ENCODE results near the gene DEAF1. TPM values are rescaled to one million over a fixed set of nuclear protein-coding genes. Genes with fewer than 3 reads are reported as not detected.

DEAF1 gene
- total RNA-seq, 1 experiment from 2014 or later = 33.9 TPM

DNA sequence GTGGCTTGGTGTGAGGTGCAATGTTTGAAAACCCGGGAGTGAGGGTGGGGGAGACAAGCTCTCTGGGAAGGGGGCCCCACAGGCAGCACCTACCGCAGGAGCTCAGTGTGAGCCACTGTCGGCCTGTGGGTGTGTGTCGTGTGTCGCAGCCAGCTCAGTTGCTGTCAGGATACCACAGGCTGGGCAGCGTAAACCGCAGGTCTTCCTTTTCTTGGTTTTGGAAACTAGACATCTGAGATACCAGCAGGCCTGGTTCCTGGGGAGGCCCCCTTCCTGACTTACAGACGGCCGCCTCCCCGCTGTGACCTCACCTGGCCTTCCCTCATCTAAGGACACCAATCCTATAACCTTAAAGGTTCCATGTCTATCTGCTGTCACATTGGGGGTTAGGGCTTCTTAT lies 98.6 kb downstream of the DEAF1 start:
- no peak overlapping the region for H3K4me2 ChIP-seq (ENCODE audit: low read length)
- BruUV-seq (replicated peaks) = no TSS peak
- no peak overlapping the region for H2AFZ ChIP-seq (ENCODE audit: low read depth, low read length, poor library complexity, severe bottlenecking)
- H3K27ac ChIP-seq (ENCODE audit: low read depth, low read length) = no peak overlapping the region
- no peaks in the 10 kb centered on the region for H3K9me2 ChIP-seq (ENCODE audit: insufficient read depth)
- no peak for DNase-seq (ENCODE audit: low read depth, low spot score)
- H3K9me3 ChIP-seq (ENCODE audit: control insufficient read depth in 1 of 2, insufficient read depth in 1 of 2, low read depth in 1 of 2, low read length in 2 of 2) = no peaks in the 10 kb centered on the region
- H3K79me2 ChIP-seq (ENCODE audit: insufficient read depth, low read length) = peaks cover 77% of the 10 kb centered on the region
- H3K4me1 ChIP-seq (ENCODE audit: control insufficient read depth in 1 of 2, insufficient read depth in 2 of 2, low read length in 2 of 2) = peaks cover 0 to 8% of the 10 kb centered on the region in 2 experiments; a peak in 2 of 4 replicates
- TF ChIP-seq, protein P1, sequence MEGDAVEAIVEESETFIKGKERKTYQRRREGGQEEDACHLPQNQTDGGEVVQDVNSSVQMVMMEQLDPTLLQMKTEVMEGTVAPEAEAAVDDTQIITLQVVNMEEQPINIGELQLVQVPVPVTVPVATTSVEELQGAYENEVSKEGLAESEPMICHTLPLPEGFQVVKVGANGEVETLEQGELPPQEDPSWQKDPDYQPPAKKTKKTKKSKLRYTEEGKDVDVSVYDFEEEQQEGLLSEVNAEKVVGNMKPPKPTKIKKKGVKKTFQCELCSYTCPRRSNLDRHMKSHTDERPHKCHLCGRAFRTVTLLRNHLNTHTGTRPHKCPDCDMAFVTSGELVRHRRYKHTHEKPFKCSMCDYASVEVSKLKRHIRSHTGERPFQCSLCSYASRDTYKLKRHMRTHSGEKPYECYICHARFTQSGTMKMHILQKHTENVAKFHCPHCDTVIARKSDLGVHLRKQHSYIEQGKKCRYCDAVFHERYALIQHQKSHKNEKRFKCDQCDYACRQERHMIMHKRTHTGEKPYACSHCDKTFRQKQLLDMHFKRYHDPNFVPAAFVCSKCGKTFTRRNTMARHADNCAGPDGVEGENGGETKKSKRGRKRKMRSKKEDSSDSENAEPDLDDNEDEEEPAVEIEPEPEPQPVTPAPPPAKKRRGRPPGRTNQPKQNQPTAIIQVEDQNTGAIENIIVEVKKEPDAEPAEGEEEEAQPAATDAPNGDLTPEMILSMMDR (IDR thresholded peaks at IDR 0.05 in 2 of 3, conservative IDR thresholded peaks at IDR 0.05 in 1 of 3; ENCODE audit: borderline replicate concordance in 1 of 3, insufficient read depth in 1 of 3, low read depth in 2 of 3, low read length in 2 of 3) = no peak
- TF ChIP-seq EZH2phosphoT487 (IDR thresholded peaks at IDR 0.05; ENCODE audit: borderline replicate concordance) (no peak), TCF7L2 (IDR thresholded peaks at IDR 0.05; ENCODE audit: borderline replicate concordance, extremely low read depth, insufficient read depth, insufficient read length) (no peak), POLR2AphosphoS5 (IDR thresholded peaks at IDR 0.05; ENCODE audit: low read depth, low read length) (no peak), FOSL1 (IDR thresholded peaks at IDR 0.05; ENCODE audit: low read depth) (no peak), CBX3 (IDR thresholded peaks at IDR 0.05; ENCODE audit: low read depth) (no peak), POLR2A (IDR thresholded peaks at IDR 0.05; ENCODE audit: borderline replicate concordance, extremely low read depth, insufficient read depth, insufficient read length) (no peak)
- TF ChIP-seq, protein P2, sequence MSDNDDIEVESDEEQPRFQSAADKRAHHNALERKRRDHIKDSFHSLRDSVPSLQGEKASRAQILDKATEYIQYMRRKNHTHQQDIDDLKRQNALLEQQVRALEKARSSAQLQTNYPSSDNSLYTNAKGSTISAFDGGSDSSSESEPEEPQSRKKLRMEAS (IDR thresholded peaks at IDR 0.05) = no peak
- intact Hi-C loops (cut with micrococcal nuclease) = no loop called here
- H3K27me3 ChIP-seq (ENCODE audit: insufficient read depth, low read length) = no peaks in the 10 kb centered on the region
- H3K4me3 ChIP-seq (replicated peaks in 1 of 2; ENCODE audit: low read depth in 1 of 2, low read length in 2 of 2) = no peak overlapping the region
- ATAC-seq = no peak
- no peaks in the 10 kb centered on the region for H4K20me1 ChIP-seq (ENCODE audit: insufficient read depth)
- ChIA-PET CTCF (no interaction called here), RAD21 (ENCODE audit: low non-redundant PET in 1 of 2, low total read pairs in 2 of 2, uncharacterized antibody in 2 of 2, unreplicated experiment in 2 of 2) (no interaction called here), POLR2A (no interaction called here)
- no peak overlapping the region for H3K9ac ChIP-seq (ENCODE audit: low read length)
- H3K36me3 ChIP-seq (ENCODE audit: control insufficient read depth in 1 of 2, insufficient read depth in 2 of 2, low read length in 2 of 2) = peaks cover 61 to 64% of the 10 kb centered on the region in 2 experiments

DNA sequence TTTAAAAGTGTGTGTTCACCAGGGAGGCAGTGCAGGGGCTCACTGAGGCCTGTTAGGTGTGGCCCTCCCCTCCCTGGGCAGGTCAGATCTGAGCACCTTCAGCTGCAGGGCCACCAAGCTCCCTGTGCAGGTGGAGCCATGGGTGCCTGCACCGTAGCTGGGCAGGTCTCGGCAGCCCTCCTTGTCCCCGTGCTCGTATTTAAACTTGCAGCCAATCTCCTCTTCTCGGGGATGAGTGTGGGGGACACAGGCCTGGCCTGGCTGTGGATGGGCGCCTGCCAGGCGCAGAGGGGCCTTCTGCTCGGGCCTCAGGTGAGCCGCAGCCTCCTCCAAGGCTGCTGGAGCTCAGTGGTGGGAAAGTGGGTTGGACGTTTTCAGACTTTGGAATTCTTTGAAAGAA lies 99.6 kb downstream of the DEAF1 start:
- H3K79me2 ChIP-seq (ENCODE audit: insufficient read depth, low read length) = peaks cover 78% of the 10 kb centered on the region
- POLR2A ChIA-PET = no interaction called here
- TF ChIP-seq, protein P2 (IDR thresholded peaks at IDR 0.05) = no peak
- TF ChIP-seq, protein P1 (IDR thresholded peaks at IDR 0.05 in 2 of 3, conservative IDR thresholded peaks at IDR 0.05 in 1 of 3; ENCODE audit: borderline replicate concordance in 1 of 3, insufficient read depth in 1 of 3, low read depth in 2 of 3, low read length in 2 of 3) = no peak
- TF ChIP-seq YY1 (IDR thresholded peaks at IDR 0.05; ENCODE audit: extremely low read depth, insufficient replicate concordance, low read depth, low read length) (no peak), CEBPB (IDR thresholded peaks at IDR 0.05; ENCODE audit: low read depth) (no peak), ZFX (IDR thresholded peaks at IDR 0.05) (no peak)
- TF ChIP-seq, protein P3, sequence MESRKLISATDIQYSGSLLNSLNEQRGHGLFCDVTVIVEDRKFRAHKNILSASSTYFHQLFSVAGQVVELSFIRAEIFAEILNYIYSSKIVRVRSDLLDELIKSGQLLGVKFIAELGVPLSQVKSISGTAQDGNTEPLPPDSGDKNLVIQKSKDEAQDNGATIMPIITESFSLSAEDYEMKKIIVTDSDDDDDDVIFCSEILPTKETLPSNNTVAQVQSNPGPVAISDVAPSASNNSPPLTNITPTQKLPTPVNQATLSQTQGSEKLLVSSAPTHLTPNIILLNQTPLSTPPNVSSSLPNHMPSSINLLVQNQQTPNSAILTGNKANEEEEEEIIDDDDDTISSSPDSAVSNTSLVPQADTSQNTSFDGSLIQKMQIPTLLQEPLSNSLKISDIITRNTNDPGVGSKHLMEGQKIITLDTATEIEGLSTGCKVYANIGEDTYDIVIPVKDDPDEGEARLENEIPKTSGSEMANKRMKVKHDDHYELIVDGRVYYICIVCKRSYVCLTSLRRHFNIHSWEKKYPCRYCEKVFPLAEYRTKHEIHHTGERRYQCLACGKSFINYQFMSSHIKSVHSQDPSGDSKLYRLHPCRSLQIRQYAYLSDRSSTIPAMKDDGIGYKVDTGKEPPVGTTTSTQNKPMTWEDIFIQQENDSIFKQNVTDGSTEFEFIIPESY (IDR thresholded peaks at IDR 0.05; ENCODE audit: extremely low read depth, insufficient replicate concordance, low read length) = no peak

More for the DNA sequence above, 99.6 kb downstream of the DEAF1 start:
- Histone ChIP-seq H3K9me2 (ENCODE audit: insufficient read depth) (no peaks in the 10 kb centered on the region), H3K9me3 (ENCODE audit: control insufficient read depth in 1 of 2, insufficient read depth in 1 of 2, low read depth in 1 of 2, low read length in 2 of 2) (no peaks in the 10 kb centered on the region), H3K27ac (ENCODE audit: low read depth, low read length) (0 out of 2 replicates have a peak overlapping the region, but pooled peaks have one; percentile 29), H3K27me3 (ENCODE audit: insufficient read depth, low read length) (no peaks in the 10 kb centered on the region), H3K4me2 (ENCODE audit: low read length) (no peak overlapping the region), H3K9ac (ENCODE audit: low read length) (no peak overlapping the region), H3K4me1 (ENCODE audit: control insufficient read depth in 1 of 2, insufficient read depth in 2 of 2, low read length in 2 of 2) (peaks cover 0 to 8% of the 10 kb centered on the region in 2 experiments; a peak in 2 of 4 replicates), H2AFZ (ENCODE audit: low read depth, low read length, poor library complexity, severe bottlenecking) (no peak overlapping the region), H3K36me3 (ENCODE audit: control insufficient read depth in 1 of 2, insufficient read depth in 2 of 2, low read length in 2 of 2) (peaks cover 63 to 68% of the 10 kb centered on the region in 2 experiments), H3K4me3 (replicated peaks in 1 of 2; ENCODE audit: low read depth in 1 of 2, low read length in 2 of 2) (no peak overlapping the region), H4K20me1 (ENCODE audit: insufficient read depth) (no peaks in the 10 kb centered on the region)
- RAD21 ChIA-PET (ENCODE audit: low non-redundant PET in 1 of 2, low total read pairs in 2 of 2, uncharacterized antibody in 2 of 2, unreplicated experiment in 2 of 2) = no interaction called here
- intact Hi-C loops (cut with micrococcal nuclease) = no loop called here
- DNase-seq (ENCODE audit: low read depth, low spot score) (no peak), ATAC-seq (no peak)
- CTCF ChIA-PET = no interaction called here
- BruUV-seq (replicated peaks) = no TSS peak

Measured in HCT116 (cell line).